Endothelial cell of coronary artery (primary cell): ENCODE measurements around the gene SDR42E1. TPM values are rescaled to one million over a fixed set of nuclear protein-coding genes. Genes with fewer than 3 reads are reported as not detected.

Source experiments
- total RNA-seq: library from RNA; depleted of rRNA; stranded (reverse); fragments of >200 nt; gene quantifications from 2 replicates; pipeline ENCODE4 v1.2.3, GENCODE V29; 2014

Gene SDR42E1, protein sequence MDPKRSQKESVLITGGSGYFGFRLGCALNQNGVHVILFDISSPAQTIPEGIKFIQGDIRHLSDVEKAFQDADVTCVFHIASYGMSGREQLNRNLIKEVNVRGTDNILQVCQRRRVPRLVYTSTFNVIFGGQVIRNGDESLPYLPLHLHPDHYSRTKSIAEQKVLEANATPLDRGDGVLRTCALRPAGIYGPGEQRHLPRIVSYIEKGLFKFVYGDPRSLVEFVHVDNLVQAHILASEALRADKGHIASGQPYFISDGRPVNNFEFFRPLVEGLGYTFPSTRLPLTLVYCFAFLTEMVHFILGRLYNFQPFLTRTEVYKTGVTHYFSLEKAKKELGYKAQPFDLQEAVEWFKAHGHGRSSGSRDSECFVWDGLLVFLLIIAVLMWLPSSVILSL
- 0.36 and 0.66 TPM in 2 replicates for total RNA-seq

DNA sequence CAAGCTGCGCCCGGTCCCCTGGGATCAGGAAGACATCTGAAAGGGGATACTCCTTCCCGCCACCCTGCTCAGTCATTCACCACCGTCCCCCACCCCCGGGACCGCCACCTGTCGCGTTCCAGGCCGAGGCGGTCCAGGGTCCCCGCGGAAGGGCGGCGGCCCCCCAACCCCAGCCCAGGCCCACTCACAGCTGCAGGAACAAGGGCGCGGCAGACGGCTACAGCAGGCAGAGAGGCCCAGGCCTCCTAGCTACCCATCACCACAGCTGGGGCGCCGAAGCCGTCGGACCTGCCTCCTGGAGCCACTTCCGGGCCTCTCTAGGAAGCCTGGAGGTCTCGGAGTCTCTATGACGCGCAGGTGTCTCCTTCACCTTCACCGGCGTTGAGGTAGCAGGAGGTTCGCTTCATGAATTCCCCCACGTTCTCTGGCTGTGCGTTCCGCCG lies at the start of gene SDR42E1:
Gene SDR42E1, minus strand, starts transcription at position 272 of the 443 bp plus-strand sequence. CDS start 10,612 bp downstream, outside the sequence.

DNA sequence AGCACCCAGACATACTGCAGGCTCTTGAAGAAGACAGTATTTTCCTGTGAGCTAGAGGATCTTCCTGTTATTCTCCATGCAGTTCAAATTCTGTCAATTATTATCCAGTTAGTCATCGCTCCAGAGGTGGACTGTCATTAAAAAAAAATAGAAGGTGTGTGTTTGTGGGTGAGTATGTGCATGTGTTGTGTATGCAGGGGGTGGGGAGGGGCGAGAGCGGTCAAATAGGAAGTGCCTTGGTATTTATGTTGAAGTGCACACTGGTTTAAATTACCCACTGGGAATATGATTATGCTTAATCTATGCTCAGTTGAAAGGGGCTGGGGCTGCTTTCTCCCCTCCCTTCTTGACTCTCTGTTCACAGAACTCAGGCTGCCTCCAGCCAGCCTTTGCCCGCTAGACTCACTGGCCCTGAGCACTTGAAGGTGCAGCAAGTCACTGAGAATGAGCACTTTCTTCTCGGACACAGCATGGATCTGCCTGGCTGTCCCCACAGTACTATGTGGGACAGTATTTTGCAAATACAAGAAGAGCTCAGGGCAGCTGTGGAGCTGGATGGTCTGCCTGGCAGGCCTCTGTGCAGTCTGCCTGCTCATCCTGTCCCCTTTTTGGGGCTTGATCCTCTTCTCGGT lies 23.8 kb upstream of the SDR42E1 start, which contains the start of gene HSD17B2:
Gene HSD17B2, plus strand, starts transcription at position 273 of the 632 bp plus-strand sequence. Its CDS starts 172 bp downstream, at position 445.

Other genes starting within 250 kb of the SDR42E1 start
- gene PLCG2, start 232.2 kb downstream of the SDR42E1 start, total RNA-seq, result 4.5 and 6.1 TPM in 2 replicates
- 0.45 and 1.7 TPM in 2 replicates for gene HSD17B2, start 23.8 kb upstream of the SDR42E1 start, total RNA-seq
- gene MPHOSPH6, start 158.8 kb upstream of the SDR42E1 start, total RNA-seq, result 24.3 and 28.7 TPM in 2 replicates